ENCODE results near the gene ZBTB49. TPM values are rescaled to one million over a fixed set of nuclear protein-coding genes. Genes with fewer than 3 reads are reported as not detected.

The ZBTB49 gene
- total and polyA plus RNA-seq, 2 of the 13 experiments (the other 11 are each of a cell fraction or from before 2014, with no cell fraction given), result 3.3 to 4.3 TPM

- DNase-seq (ENCODE audit: low spot score), result no peak
- Histone ChIP-seq H3K4me2 (ENCODE audit: low read depth, low read length) (no peak overlapping the region), H3K9ac (ENCODE audit: insufficient read depth, low read depth, low read length) (no peak overlapping the region), H3K79me2 (ENCODE audit: insufficient read depth, low read length) (peaks cover 5% of the 10 kb centered on the region), H4K20me1 (ENCODE audit: insufficient read depth, low read length) (no peaks in the 10 kb centered on the region), H3K4me3 (replicated peaks in 1 of 3; ENCODE audit: insufficient read depth in 1 of 3, low read depth in 2 of 3, low read length in 3 of 3) (no peak overlapping the region), H3K27ac (ENCODE audit: extremely low read length, insufficient read depth, low read length) (no peak overlapping the region), H3K36me3 (replicated peaks in 1 of 2; ENCODE audit: control insufficient read depth in 1 of 2, insufficient read depth in 2 of 2, low read length in 2 of 2) (peaks cover 5 to 21% of the 10 kb centered on the region in 2 experiments; a peak in 4 of 5 replicates), H3K27me3 (ENCODE audit: control insufficient read depth in 1 of 2, insufficient read depth in 2 of 2, low read length in 2 of 2) (no peaks in the 10 kb centered on the region), H2AFZ (ENCODE audit: low read length) (no peak overlapping the region), H3K4me1 (ENCODE audit: insufficient read depth, low read length) (peaks cover 7% of the 10 kb centered on the region; the same call in 1 of the 2 replicates), H3K9me3 (ENCODE audit: low read length) (no peaks in the 10 kb centered on the region)
- CTCF ChIA-PET (ENCODE audit: low intra/inter-chr PET ratio, low total read pairs), result no interaction called here
- WGBS (ENCODE audit: low lambda C conversion rate), result 93% methylated on average over 5 of the region's 5 CpGs
- no peak for ATAC-seq
- in situ Hi-C loops (cut with HindIII; ENCODE audit: extremely low pct_ligation_motif_present, low pct_unique_long_range_greater_than_20kb), result no loop called here
- no peak for TF ChIP-seq TFDP2 (CRISPR knock-in tag; IDR thresholded peaks at IDR 0.05)
- TF ChIP-seq ZNF598 (CRISPR knock-in tag; IDR thresholded peaks at IDR 0.05; ENCODE audit: borderline replicate concordance), result no peak
- TF ChIP-seq PAX8 (CRISPR knock-in tag; IDR thresholded peaks at IDR 0.05; ENCODE audit: borderline replicate concordance), result no peak
- TF ChIP-seq ZKSCAN8 (CRISPR knock-in tag; IDR thresholded peaks at IDR 0.05; ENCODE audit: borderline replicate concordance), result no peak
- TF ChIP-seq KDM2A (CRISPR knock-in tag; IDR thresholded peaks at IDR 0.05; ENCODE audit: borderline replicate concordance, low read depth), result no peak
- no TSS peak for BruUV-seq (replicated peaks)
- FAIRE-seq, result no peak
- POLR2A ChIA-PET, result no interaction called here
- intact Hi-C loops (cut with micrococcal nuclease; ENCODE audit: unreplicated experiment), result no loop called here
These were observed 11.9 kb downstream of the ZBTB49 start for GRCh38 chr4:4302001-4302400.

GRCh38 chr4:4302416-4302815 lies 12.4 kb downstream of the ZBTB49 start:
- CTCF ChIA-PET (ENCODE audit: low intra/inter-chr PET ratio, low total read pairs), result no interaction called here
- in situ Hi-C loops (cut with HindIII; ENCODE audit: extremely low pct_ligation_motif_present, low pct_unique_long_range_greater_than_20kb) (no loop called here), intact Hi-C loops (cut with micrococcal nuclease; ENCODE audit: unreplicated experiment) (no loop called here)
- POLR2A ChIA-PET, result no interaction called here
- Histone ChIP-seq H3K4me3 (replicated peaks in 1 of 3; ENCODE audit: insufficient read depth in 1 of 3, low read depth in 2 of 3, low read length in 3 of 3) (no peak overlapping the region), H3K27ac (ENCODE audit: extremely low read length, insufficient read depth, low read length) (no peak overlapping the region), H4K20me1 (ENCODE audit: insufficient read depth, low read length) (no peaks in the 10 kb centered on the region), H3K79me2 (ENCODE audit: insufficient read depth, low read length) (peaks cover 5% of the 10 kb centered on the region), H3K4me2 (ENCODE audit: low read depth, low read length) (no peak overlapping the region), H3K9me3 (ENCODE audit: low read length) (no peaks in the 10 kb centered on the region), H2AFZ (ENCODE audit: low read length) (no peak overlapping the region), H3K36me3 (replicated peaks in 1 of 2; ENCODE audit: control insufficient read depth in 1 of 2, insufficient read depth in 2 of 2, low read length in 2 of 2) (peaks cover 5 to 21% of the 10 kb centered on the region in 2 experiments; a peak in 4 of 5 replicates), H3K4me1 (ENCODE audit: insufficient read depth, low read length) (peaks cover 7% of the 10 kb centered on the region; the same call in 1 of the 2 replicates), H3K27me3 (ENCODE audit: control insufficient read depth in 1 of 2, insufficient read depth in 2 of 2, low read length in 2 of 2) (no peaks in the 10 kb centered on the region), H3K9ac (ENCODE audit: insufficient read depth, low read depth, low read length) (no peak overlapping the region)
- no TSS peak for BruUV-seq (replicated peaks)
- no peak for ATAC-seq
- DNase-seq (ENCODE audit: low spot score), result no peak
- no peak for FAIRE-seq
- TF ChIP-seq ZNF558 (CRISPR knock-in tag; IDR thresholded peaks at IDR 0.05; ENCODE audit: borderline replicate concordance) (no peak), ZNF350 (CRISPR knock-in tag; IDR thresholded peaks at IDR 0.05; ENCODE audit: borderline replicate concordance, low read depth) (no peak), ZNF557 (CRISPR knock-in tag; IDR thresholded peaks at IDR 0.05) (no peak), ATF5 (CRISPR knock-in tag; IDR thresholded peaks at IDR 0.05; ENCODE audit: low read depth) (no peak), MTERF4 (CRISPR knock-in tag; IDR thresholded peaks at IDR 0.05) (no peak)
- 91% methylated on average over 6 of the region's 6 CpGs for WGBS (ENCODE audit: low lambda C conversion rate)
